ENCODE data around the gene TMEM53. TPM values are rescaled to one million over a fixed set of nuclear protein-coding genes. Genes with fewer than 3 reads are reported as not detected.

TMEM53 gene
- total and polyA plus RNA-seq, 2 of the 8 experiments (the other 6 are each of a cell fraction or from before 2014, with no cell fraction given) = 6.7 to 27.9 TPM

GRCh38 chr1:44653107-44653964 is 20.9 kb downstream of the TMEM53 start:
- no peaks in the 10 kb centered on the region for H3K27me3 ChIP-seq (replicated peaks in 1 of 4; ENCODE audit: control insufficient read depth in 3 of 4, extremely low read depth in 1 of 4, insufficient read depth in 3 of 4, low read length in 3 of 4)
- peak overlapping the region; percentile 4; the same call in 1 of the 2 replicates for H4K8ac ChIP-seq (ENCODE audit: extremely low read depth, insufficient read depth, low read length)
- no peaks in the 10 kb centered on the region for H3K79me2 ChIP-seq (ENCODE audit: control insufficient read depth in 1 of 2, insufficient read depth in 2 of 2, low read length in 2 of 2)
- no peak overlapping the region for H2AFZ ChIP-seq (ENCODE audit: low read length)
- no peak overlapping the region for H2AK5ac ChIP-seq (ENCODE audit: low read depth, low read length)
- no peak overlapping the region for H3K14ac ChIP-seq (ENCODE audit: insufficient read length)
- H3K18ac ChIP-seq (ENCODE audit: extremely low read depth, low read length) = no peak overlapping the region
- H3K79me1 ChIP-seq (ENCODE audit: low read depth, low read length) = no peaks in the 10 kb centered on the region
- DNase-seq (ENCODE audit: low read depth in 1 of 2, low spot score in 2 of 2) (no peak), FAIRE-seq (no peak)
- no peak overlapping the region for H2BK20ac ChIP-seq (ENCODE audit: low read length)
- no peak overlapping the region for H2BK5ac ChIP-seq (ENCODE audit: low read depth, low read length)
- H3K23me2 ChIP-seq (ENCODE audit: low read depth, low read length) = no peaks in the 10 kb centered on the region
- peaks cover 0 to 17% (median 9%) of the 10 kb centered on the region in 4 experiments; a peak in 5 of 7 replicates for H3K4me1 ChIP-seq (replicated peaks in 1 of 4; ENCODE audit: control insufficient read depth in 3 of 4, insufficient read depth in 4 of 4, low read length in 3 of 4)
- H3K9me3 ChIP-seq (ENCODE audit: insufficient read depth in 2 of 2, low read depth in 1 of 2, low read length in 1 of 2) = no peaks in the 10 kb centered on the region
- no peak overlapping the region for H3K23ac ChIP-seq (ENCODE audit: insufficient read length)
- no peak overlapping the region for H2BK120ac ChIP-seq (replicated peaks; ENCODE audit: low read depth, low read length)
- H3K4me2 ChIP-seq (ENCODE audit: insufficient read depth in 1 of 2, low read depth in 2 of 2, low read length in 2 of 2) = no peak overlapping the region
- no peak overlapping the region for H4K5ac ChIP-seq (ENCODE audit: insufficient read length, low read depth, low read length)
- H3K4ac ChIP-seq (replicated peaks; ENCODE audit: insufficient read length, low read depth, low read length) = no peak overlapping the region
- WGBS, 2 experiments (ENCODE audit: extremely low coverage in 1 of 2, insufficient coverage in 1 of 2, insufficient read length in 1 of 2, insufficient replicate concordance in 2 of 2, low coverage in 1 of 2, low lambda C conversion rate in 2 of 2, missing lambda C conversion rate in 1 of 2) = 68% methylated on average over 11 of the region's 11 CpGs; no CpG with 5 or more reads in 1 of the 2 experiments
- H3K27ac ChIP-seq (ENCODE audit: low read depth, low read length) = no peak overlapping the region
- peaks cover 2 to 4% of the 10 kb centered on the region in 2 experiments for H4K20me1 ChIP-seq (replicated peaks in 1 of 2; ENCODE audit: control insufficient read depth in 1 of 2, insufficient read depth in 2 of 2, low read length in 2 of 2)
- H3K56ac ChIP-seq (replicated peaks; ENCODE audit: insufficient read length, low read depth, low read length) = no peak overlapping the region
- H4K91ac ChIP-seq (replicated peaks; ENCODE audit: insufficient read length, low read length) = no peak overlapping the region
- peaks cover 5 to 24% (median 12%) of the 10 kb centered on the region in 4 experiments; a peak in 5 of 8 replicates for H3K36me3 ChIP-seq (ENCODE audit: control insufficient read depth in 2 of 4, insufficient read depth in 4 of 4, low read length in 3 of 4)
- H2BK12ac ChIP-seq (ENCODE audit: low read depth, low read length) = no peak overlapping the region
- ChIA-PET POLR2A (ENCODE audit: partially characterized antibody) (interaction anchor here (0.9 to 23.6 kb wide), 9 partner anchors 10 to 627 kb away, joined by 3 to 633 read pairs (median 4); partner anchors contain the start of gene RPS8), CTCF (ENCODE audit: partially characterized antibody) (interaction anchor here (0.7 to 8.6 kb wide), 64 partner anchors 10 to 647 kb away, joined by 3 to 197 read pairs (median 4); partner anchors contain the start of genes ARMH1 and TMEM53)
- H3K4me3 ChIP-seq (ENCODE audit: extremely low read depth in 1 of 4, insufficient read depth in 2 of 4, low read depth in 3 of 4, low read length in 4 of 4) = no peak overlapping the region
- no peak overlapping the region for H2BK15ac ChIP-seq (ENCODE audit: low read length)
- H3K9ac ChIP-seq (replicated peaks in 1 of 4; ENCODE audit: extremely low read depth in 1 of 4, low read depth in 3 of 4, low read length in 3 of 4) = no peak overlapping the region
- TF ChIP-seq ATF2 (IDR thresholded peaks at IDR 0.05; ENCODE audit: low read length) (0 out of 2 replicates have a peak, but pooled peaks have one; percentile 14), TBP (IDR thresholded peaks at IDR 0.05; ENCODE audit: low read depth, low read length) (no peak)

Measured in H1 (cell line).